OCI-LY1 (cell line): ENCODE measurements around the gene EYA2.

Experiments used
- CTCF ChIP-seq: fragments of 200-600 bp; sonication (generic), shearing (Covaris generic); IDR thresholded peaks from 2 replicates; pipeline ENCODE4 v1.5.1; 2017; ENCODE audit warnings: mild to moderate bottlenecking, antibody characterized with exemption, low read length, moderate library complexity, mixed read lengths
- EZH2 ChIP-seq: fragments of 200-600 bp; sonication (generic), shearing (Covaris generic); IDR thresholded peaks from 2 replicates; pipeline ENCODE4 v1.8.0; 2017; ENCODE audit warnings: borderline replicate concordance, mixed run types, mild to moderate bottlenecking, antibody characterized with exemption, low read length, moderate library complexity, mixed read lengths

- TF ChIP-seq CTCF (no peak), EZH2 (no peak)
These were observed 115.1 kb downstream of the EYA2 start for GRCh38 chr20:47009784-47010183.
